H1 (cell line): Measurements from ENCODE around the gene ATP10D.

Experiments used
- ASH2L ChIP-seq: fragments of 200-600, 300-600 bp; sonication (generic); IDR thresholded peaks from one replicate; pipeline ENCODE4 v1.7.1; 2017; ENCODE audit warnings: low read length
- CBX5 ChIP-seq: fragments of 300-800, 300-1000 bp; sonication (generic); IDR thresholded peaks from 2 replicates; pipeline ENCODE4 v1.7.1; 2016; ENCODE audit warnings: antibody characterized with exemption, low read length, low read depth
- CTCF ChIP-seq, 3 experiments: IDR thresholded peaks; 1 replicate in 2 of 3; 2 replicates in 1 of 3; pipeline versions ENCODE4 v1.5.1 to v1.6.1; 2011; ENCODE audit warnings: low read length in 3 of 3, mild to moderate bottlenecking in 3 of 3, inconsistent platforms in 2 of 3, low read depth in 1 of 3, moderate library complexity in 1 of 3; ENCODE audit not compliant: insufficient read depth in 1 of 3; ENCODE audit errors: control extremely low read depth in 1 of 3
- EP300 ChIP-seq, 2 experiments: IDR thresholded peaks; 1 replicate in 1 of 2; 2 replicates in 1 of 2; pipeline ENCODE4 v1.6.1; 2011 to 2012; ENCODE audit warnings: low read depth in 2 of 2, low read length in 2 of 2, mild to moderate bottlenecking in 2 of 2, borderline replicate concordance in 1 of 2, inconsistent platforms in 1 of 2, moderate library complexity in 1 of 2
- POLR2A ChIP-seq, 2 experiments: IDR thresholded peaks; 1 replicate in 1 of 2; 2 replicates in 1 of 2; pipeline ENCODE4 v1.6.1; 2011; ENCODE audit warnings: low read depth in 2 of 2, low read length in 2 of 2, mild to moderate bottlenecking in 2 of 2; ENCODE audit errors: control extremely low read depth in 1 of 2
- RAD21 ChIP-seq, 2 experiments: IDR thresholded peaks in 1 of 2; conservative IDR thresholded peaks in 1 of 2; 2 replicates each; pipeline ENCODE4 v1.6.1; 2011; ENCODE audit warnings: low read depth in 2 of 2, low read length in 2 of 2, improper control_type of control experiment in 1 of 2, inconsistent platforms in 1 of 2, mild to moderate bottlenecking in 1 of 2, moderate library complexity in 1 of 2
- SAP30 ChIP-seq: fragments of 300-600 bp; sonication (generic); IDR thresholded peaks from 2 replicates; pipeline ENCODE4 v1.7.1; 2012; ENCODE audit warnings: low read length, moderate library complexity, mild to moderate bottlenecking, inconsistent platforms; ENCODE audit not compliant: insufficient read depth, insufficient replicate concordance
- SIN3A ChIP-seq, 2 experiments: IDR thresholded peaks in 1 of 2; conservative IDR thresholded peaks in 1 of 2; 2 replicates each; pipeline ENCODE4 v1.6.1; 2011 to 2012; ENCODE audit warnings: low read length in 2 of 2, improper control_type of control experiment in 1 of 2, low read depth in 1 of 2, mild to moderate bottlenecking in 1 of 2
- SRF ChIP-seq: IDR thresholded peaks from 2 replicates; pipeline ENCODE4 v1.6.1; 2011; ENCODE audit warnings: mild to moderate bottlenecking, low read depth, low read length, moderate library complexity
- TAF1 ChIP-seq: IDR thresholded peaks from 2 replicates; pipeline ENCODE4 v1.6.1; 2011; ENCODE audit warnings: mild to moderate bottlenecking, low read depth, low read length

GRCh38 chr4:47462799-47463234 is 22.3 kb upstream of the ATP10D start:
- no peak for TF ChIP-seq CTCF (IDR thresholded peaks at IDR 0.05; ENCODE audit: control extremely low read depth in 1 of 3, insufficient read depth in 1 of 3, low read depth in 1 of 3, low read length in 3 of 3)
- TF ChIP-seq SIN3A (conservative IDR thresholded peaks at IDR 0.05 in 1 of 2, IDR thresholded peaks at IDR 0.05 in 1 of 2; ENCODE audit: low read depth in 1 of 2, low read length in 2 of 2): no peak
- no peak for TF ChIP-seq RAD21 (IDR thresholded peaks at IDR 0.05 in 1 of 2, conservative IDR thresholded peaks at IDR 0.05 in 1 of 2; ENCODE audit: low read depth in 2 of 2, low read length in 2 of 2)
- TF ChIP-seq TAF1: no peak
- no peak for TF ChIP-seq SRF
- TF ChIP-seq ASH2L: no peak
- TF ChIP-seq POLR2A (IDR thresholded peaks at IDR 0.05; ENCODE audit: control extremely low read depth in 1 of 2, low read depth in 2 of 2, low read length in 2 of 2): no peak
- no peak for TF ChIP-seq SAP30
- no peak for TF ChIP-seq CBX5
- no peak for TF ChIP-seq EP300 (IDR thresholded peaks at IDR 0.05; ENCODE audit: borderline replicate concordance in 1 of 2, low read depth in 2 of 2, low read length in 2 of 2)
